HCT116 (cell line): ENCODE data around the gene CDC14B. TPM values are rescaled to one million over a fixed set of nuclear protein-coding genes. Genes with fewer than 3 reads are reported as not detected.

Source experiments
- ATAC-seq: fragments of 200-7000 bp; cut with Tn5 transposase; 2 replicates; pipeline ENCODE4 v1.9.1; 2020; ENCODE audit warnings: mild to moderate bottlenecking, moderate library complexity
- BruUV-seq: library from RNA; stranded (reverse); fragments of 400-500 nt; replicated peaks from 2 replicates; lab custom pipeline; 2021; lab: Mats Ljungman, UMichigan
- CTCF ChIA-PET: fragments of 300-600 bp; sonication (Branson Sonifier 250); formaldehyde crosslinking; loops from one replicate; lab custom pipeline; 2021; ENCODE audit warnings: antibody characterized with exemption; lab: Charles Lee
- POLR2A ChIA-PET: fragments of 300-600, 350-600 bp; sonication (Branson Sonifier 250); formaldehyde crosslinking; loops from one replicate; lab custom pipeline; 2021; ENCODE audit warnings: antibody characterized with exemption; lab: Charles Lee
- RAD21 ChIA-PET, 2 experiments: fragments of 300-600 bp; sonication (Branson Sonifier 250); formaldehyde crosslinking; loops; one replicate each; lab custom pipeline; 2023; ENCODE audit warnings: low total read pairs in 2 of 2; ENCODE audit not compliant: uncharacterized antibody in 2 of 2, unreplicated experiment in 2 of 2, low non-redundant PET in 1 of 2; lab: Charles Lee
- DNase-seq: peaks from one replicate; pipeline ENCODE4 v3.0.0-alpha.2; 2010; ENCODE audit warnings: low read depth, low spot score
- H2AFZ ChIP-seq: fragments of 200-600 bp; shearing (Covaris generic), sonication (generic); 2 replicates; pipeline ENCODE4 v1.6.1; 2017; ENCODE audit warnings: low read depth, mixed run types, mixed read lengths, antibody characterized with exemption, low read length; ENCODE audit not compliant: poor library complexity, severe bottlenecking
- H3K27ac ChIP-seq: 2 replicates; pipeline ENCODE4 v1.5.1; 2012; ENCODE audit warnings: low read depth, low read length
- H3K27me3 ChIP-seq: fragments of 200-600 bp; sonication (generic); 2 replicates; pipeline ENCODE4 v1.6.1; 2016; ENCODE audit warnings: mixed run types, low read length, mixed read lengths; ENCODE audit not compliant: insufficient read depth
- H3K36me3 ChIP-seq, 2 experiments: fragments of 200-500 bp in 1 of 2; fragments of 200-600 bp in 1 of 2; sonication (Bioruptor generic) in 1 of 2; sonication (generic) in 1 of 2; 2 replicates each; pipeline versions ENCODE4 v1.5.1 to v1.6.1; 2014 to 2016; ENCODE audit warnings: low read length in 2 of 2, inconsistent platforms in 1 of 2, mixed read lengths in 1 of 2, mixed run types in 1 of 2; ENCODE audit not compliant: insufficient read depth in 2 of 2, control insufficient read depth in 1 of 2
- H3K4me1 ChIP-seq, 2 experiments: fragments of 200-600 bp in 1 of 2; sonication (generic) in 1 of 2; 2 replicates each; pipeline versions ENCODE4 v1.5.1 to v1.6.1; 2012 to 2017; ENCODE audit warnings: low read length in 2 of 2, inconsistent platforms in 1 of 2, mild to moderate bottlenecking in 1 of 2, mixed read lengths in 1 of 2, mixed run types in 1 of 2, moderate library complexity in 1 of 2; ENCODE audit not compliant: insufficient read depth in 2 of 2, control insufficient read depth in 1 of 2
- H3K4me2 ChIP-seq: fragments of 200-600 bp; sonication (generic); 2 replicates; pipeline ENCODE4 v1.6.1; 2017; ENCODE audit warnings: mixed run types, low read length, mixed read lengths
- H3K4me3 ChIP-seq, 2 experiments: fragments of 200-600 bp in 1 of 2; sonication (generic) in 1 of 2; replicated peaks in 1 of 2; 2 replicates each; pipeline ENCODE4 v1.5.1; 2011 to 2016; ENCODE audit warnings: low read length in 2 of 2, control low read depth in 1 of 2, low read depth in 1 of 2, mild to moderate bottlenecking in 1 of 2, mixed read lengths in 1 of 2, mixed run types in 1 of 2
- H3K79me2 ChIP-seq: fragments of 200-600 bp; sonication (generic); 2 replicates; pipeline ENCODE4 v1.6.1; 2017; ENCODE audit warnings: mild to moderate bottlenecking, mixed run types, low read length, moderate library complexity, mixed read lengths; ENCODE audit not compliant: insufficient read depth
- H3K9ac ChIP-seq: fragments of 200-600 bp; sonication (generic); 2 replicates; pipeline ENCODE4 v1.6.1; 2016; ENCODE audit warnings: low read length, mixed read lengths
- H3K9me2 ChIP-seq: fragments of 200-600 bp; sonication (generic), shearing (Covaris generic); 2 replicates; pipeline ENCODE4 v1.6.1; 2017; ENCODE audit warnings: mixed run types, mild to moderate bottlenecking, moderate library complexity; ENCODE audit not compliant: insufficient read depth
- H3K9me3 ChIP-seq, 2 experiments: fragments of 200-500 bp in 1 of 2; fragments of 200-600 bp in 1 of 2; sonication (Bioruptor generic) in 1 of 2; sonication (generic) in 1 of 2; 2 replicates each; pipeline ENCODE4 v1.6.1; 2014 to 2017; ENCODE audit warnings: low read length in 2 of 2, mixed read lengths in 2 of 2, inconsistent platforms in 1 of 2, low read depth in 1 of 2, mild to moderate bottlenecking in 1 of 2, mixed run types in 1 of 2, moderate library complexity in 1 of 2; ENCODE audit not compliant: control insufficient read depth in 1 of 2, insufficient read depth in 1 of 2
- H4K20me1 ChIP-seq: fragments of 200-600 bp; sonication (generic), shearing (Covaris generic); 2 replicates; pipeline ENCODE4 v1.6.1; 2017; ENCODE audit warnings: mixed run types, mild to moderate bottlenecking, moderate library complexity; ENCODE audit not compliant: insufficient read depth
- ATF3 ChIP-seq: IDR thresholded peaks from 2 replicates; pipeline ENCODE4 v1.6.1; 2012
- CEBPB ChIP-seq: IDR thresholded peaks from 2 replicates; pipeline ENCODE4 v1.6.1; 2012; ENCODE audit warnings: low read depth
- ELF1 ChIP-seq: IDR thresholded peaks from 2 replicates; pipeline ENCODE4 v1.6.1; 2012; ENCODE audit warnings: low read depth, borderline replicate concordance
- EZH2 ChIP-seq: fragments of 200-600 bp; sonication (generic); IDR thresholded peaks from 2 replicates; pipeline ENCODE4 v1.6.1; 2017; ENCODE audit warnings: antibody characterized with exemption, mixed run types
- FOSL1 ChIP-seq: IDR thresholded peaks from 2 replicates; pipeline ENCODE4 v1.6.1; 2012; ENCODE audit warnings: low read depth
- JUND ChIP-seq: IDR thresholded peaks from 2 replicates; pipeline ENCODE4 v1.6.1; 2012
- POLR2A ChIP-seq: IDR thresholded peaks from 2 replicates; pipeline ENCODE4 v1.7.0; 2011; ENCODE audit warnings: borderline replicate concordance; ENCODE audit not compliant: insufficient read depth, insufficient read length; ENCODE audit errors: extremely low read depth
- POLR2AphosphoS5 ChIP-seq: IDR thresholded peaks from 2 replicates; pipeline ENCODE4 v1.6.1; 2011; ENCODE audit warnings: mild to moderate bottlenecking, low read depth, low read length, moderate library complexity
- REST ChIP-seq: IDR thresholded peaks from 2 replicates; pipeline ENCODE4 v1.6.1; 2012; ENCODE audit warnings: low read depth
- SP1 ChIP-seq: IDR thresholded peaks from 2 replicates; pipeline ENCODE4 v1.6.1; 2012; ENCODE audit warnings: low read depth
- ZBTB33 ChIP-seq: IDR thresholded peaks from 2 replicates; pipeline ENCODE4 v1.6.1; 2011; ENCODE audit warnings: mild to moderate bottlenecking, low read length, moderate library complexity; ENCODE audit not compliant: insufficient replicate concordance; ENCODE audit errors: extremely low read depth
- intact Hi-C: fragments of 100-400 bp; cut with micrococcal nuclease; formaldehyde crosslinking; loops from 2 replicates; pipeline ENCODE4 v1.10.0; 2022
- total RNA-seq: library from RNA; stranded (reverse); gene quantifications from one replicate; pipeline ENCODE4 v1.2.1, GENCODE V29; 2021; ENCODE audit not compliant: unreplicated experiment
- TF ChIP-seq, protein P1 (sequence below), 3 experiments: fragments of 200-600 bp in 1 of 3; sonication (generic) in 1 of 3; IDR thresholded peaks in 2 of 3; conservative IDR thresholded peaks in 1 of 3; 2 replicates each; pipeline ENCODE4 v1.5.1; 2012 to 2017; ENCODE audit warnings: low read depth in 2 of 3, low read length in 2 of 3, antibody characterized with exemption in 1 of 3, borderline replicate concordance in 1 of 3, control low read depth in 1 of 3, mild to moderate bottlenecking in 1 of 3, mixed read lengths in 1 of 3, mixed run types in 1 of 3, moderate library complexity in 1 of 3; ENCODE audit not compliant: insufficient read depth in 1 of 3

Gene CDC14B
- total RNA-seq, 1 experiment from 2014 or later, result 21.6 TPM

GRCh38 chr9:96557921-96558320 lies 61.7 kb downstream of the CDC14B start:
- no peak for DNase-seq
- H3K9me2 ChIP-seq, result no peaks in the 10 kb centered on the region
- no peaks in the 10 kb centered on the region for H3K27me3 ChIP-seq
- no peak overlapping the region for H3K4me3 ChIP-seq
- no peaks in the 10 kb centered on the region for H3K36me3 ChIP-seq
- no peaks in the 10 kb centered on the region; a peak in 1 of 4 replicates for H3K4me1 ChIP-seq
- ChIA-PET CTCF (interaction anchor here (1.2 kb wide), 1 partner anchor 8 kb away, joined by 3 read pairs; no protein-coding TSS in a partner anchor), RAD21 (no interaction called here), POLR2A (no interaction called here)
- no peaks in the 10 kb centered on the region for H4K20me1 ChIP-seq
- H2AFZ ChIP-seq, result no peak overlapping the region
- H3K9ac ChIP-seq, result no peak overlapping the region
- H3K79me2 ChIP-seq, result no peaks in the 10 kb centered on the region
- no peak overlapping the region for H3K4me2 ChIP-seq
- no peak overlapping the region for H3K27ac ChIP-seq
- TF ChIP-seq, protein P1, sequence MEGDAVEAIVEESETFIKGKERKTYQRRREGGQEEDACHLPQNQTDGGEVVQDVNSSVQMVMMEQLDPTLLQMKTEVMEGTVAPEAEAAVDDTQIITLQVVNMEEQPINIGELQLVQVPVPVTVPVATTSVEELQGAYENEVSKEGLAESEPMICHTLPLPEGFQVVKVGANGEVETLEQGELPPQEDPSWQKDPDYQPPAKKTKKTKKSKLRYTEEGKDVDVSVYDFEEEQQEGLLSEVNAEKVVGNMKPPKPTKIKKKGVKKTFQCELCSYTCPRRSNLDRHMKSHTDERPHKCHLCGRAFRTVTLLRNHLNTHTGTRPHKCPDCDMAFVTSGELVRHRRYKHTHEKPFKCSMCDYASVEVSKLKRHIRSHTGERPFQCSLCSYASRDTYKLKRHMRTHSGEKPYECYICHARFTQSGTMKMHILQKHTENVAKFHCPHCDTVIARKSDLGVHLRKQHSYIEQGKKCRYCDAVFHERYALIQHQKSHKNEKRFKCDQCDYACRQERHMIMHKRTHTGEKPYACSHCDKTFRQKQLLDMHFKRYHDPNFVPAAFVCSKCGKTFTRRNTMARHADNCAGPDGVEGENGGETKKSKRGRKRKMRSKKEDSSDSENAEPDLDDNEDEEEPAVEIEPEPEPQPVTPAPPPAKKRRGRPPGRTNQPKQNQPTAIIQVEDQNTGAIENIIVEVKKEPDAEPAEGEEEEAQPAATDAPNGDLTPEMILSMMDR (IDR thresholded peaks at IDR 0.05 in 2 of 3, conservative IDR thresholded peaks at IDR 0.05 in 1 of 3; ENCODE audit: borderline replicate concordance in 1 of 3, insufficient read depth in 1 of 3, low read depth in 2 of 3, low read length in 2 of 3), result no peak
- TF ChIP-seq ELF1, result no peak
- TF ChIP-seq FOSL1, result no peak
- TF ChIP-seq ZBTB33, result no peak
- TF ChIP-seq CEBPB, result no peak
- TF ChIP-seq SP1, result no peak
- TF ChIP-seq EZH2, result no peak
- no peak for TF ChIP-seq ATF3
- TF ChIP-seq JUND, result no peak
- TF ChIP-seq REST, result no peak
- TF ChIP-seq POLR2A, result no peak
- no peak for TF ChIP-seq POLR2AphosphoS5
- ATAC-seq, result no peak
- intact Hi-C loops, result no loop called here
- no peaks in the 10 kb centered on the region for H3K9me3 ChIP-seq
- no TSS peak for BruUV-seq
